ENCODE results near the gene PHKG1.

- TF ChIP-seq CTCF (optimal IDR thresholded peaks at IDR 0.05 in 1 of 3, IDR thresholded peaks at IDR 0.05 in 1 of 3, conservative IDR thresholded peaks at IDR 0.05 in 1 of 3; ENCODE audit: extremely low read depth in 1 of 3, insufficient read depth in 2 of 3, low read length in 3 of 3), result no peak
- no peak for TF ChIP-seq EZH2 (IDR thresholded peaks at IDR 0.05; ENCODE audit: low read length)
Measured at GRCh38 chr7:56121440-56121839, 28.7 kb upstream of the PHKG1 start.
